ENCODE results near the gene C16orf74.

Gene C16orf74

DNA sequence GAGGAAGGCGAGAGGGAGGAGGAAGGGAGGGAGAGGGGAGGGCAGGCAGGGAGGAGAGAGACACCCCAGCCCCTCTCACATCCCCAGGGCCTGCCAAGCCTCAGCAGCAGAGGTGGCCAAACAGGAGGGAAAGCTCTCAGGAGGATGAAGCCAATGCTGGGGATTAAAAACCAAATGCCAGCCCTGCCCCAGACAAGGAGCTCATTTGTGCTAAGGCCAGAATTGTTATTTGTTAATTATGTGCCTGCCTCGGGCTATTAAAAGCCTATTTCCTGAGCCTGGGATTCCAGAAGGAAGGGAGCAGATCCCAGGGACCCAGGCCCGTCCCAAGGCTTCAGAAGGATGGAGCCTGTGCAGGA lies 34.2 kb downstream of the C16orf74 start:
- no peak for DNase-seq

DNA sequence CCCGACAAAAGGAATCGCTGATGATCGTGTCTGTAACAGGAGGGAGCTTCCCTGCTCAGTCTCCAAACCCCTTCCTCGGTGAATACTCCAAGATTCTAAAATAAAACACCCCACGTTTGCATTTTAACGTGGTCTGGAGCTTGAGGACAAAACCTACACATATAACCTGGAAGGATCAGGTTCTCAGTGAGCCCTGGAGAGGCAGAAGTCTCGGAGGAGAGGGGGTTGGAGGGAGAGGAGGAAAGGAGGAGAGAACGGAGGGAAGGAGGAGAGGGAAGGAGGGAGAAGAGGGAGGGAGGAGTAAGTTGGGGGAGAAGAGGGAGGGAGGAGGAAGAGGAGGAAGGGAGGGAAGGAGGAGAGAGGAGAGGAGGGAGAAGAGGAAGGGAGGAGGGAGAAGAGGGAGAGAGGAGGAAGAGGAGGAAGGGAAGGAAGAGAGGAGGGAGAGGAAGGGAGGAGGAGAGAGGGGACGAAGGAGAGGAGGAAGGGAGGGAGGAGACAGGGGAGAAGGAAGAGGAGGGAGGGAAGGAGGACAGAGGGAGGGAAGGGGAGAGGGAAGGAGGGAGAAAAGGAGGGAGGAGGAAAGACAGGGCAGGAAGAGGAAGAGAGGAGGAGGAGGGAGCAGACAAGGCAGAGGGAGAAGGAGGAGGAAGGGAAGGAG lies 34.7 kb downstream of the C16orf74 start:
- no peak for DNase-seq

DNA sequence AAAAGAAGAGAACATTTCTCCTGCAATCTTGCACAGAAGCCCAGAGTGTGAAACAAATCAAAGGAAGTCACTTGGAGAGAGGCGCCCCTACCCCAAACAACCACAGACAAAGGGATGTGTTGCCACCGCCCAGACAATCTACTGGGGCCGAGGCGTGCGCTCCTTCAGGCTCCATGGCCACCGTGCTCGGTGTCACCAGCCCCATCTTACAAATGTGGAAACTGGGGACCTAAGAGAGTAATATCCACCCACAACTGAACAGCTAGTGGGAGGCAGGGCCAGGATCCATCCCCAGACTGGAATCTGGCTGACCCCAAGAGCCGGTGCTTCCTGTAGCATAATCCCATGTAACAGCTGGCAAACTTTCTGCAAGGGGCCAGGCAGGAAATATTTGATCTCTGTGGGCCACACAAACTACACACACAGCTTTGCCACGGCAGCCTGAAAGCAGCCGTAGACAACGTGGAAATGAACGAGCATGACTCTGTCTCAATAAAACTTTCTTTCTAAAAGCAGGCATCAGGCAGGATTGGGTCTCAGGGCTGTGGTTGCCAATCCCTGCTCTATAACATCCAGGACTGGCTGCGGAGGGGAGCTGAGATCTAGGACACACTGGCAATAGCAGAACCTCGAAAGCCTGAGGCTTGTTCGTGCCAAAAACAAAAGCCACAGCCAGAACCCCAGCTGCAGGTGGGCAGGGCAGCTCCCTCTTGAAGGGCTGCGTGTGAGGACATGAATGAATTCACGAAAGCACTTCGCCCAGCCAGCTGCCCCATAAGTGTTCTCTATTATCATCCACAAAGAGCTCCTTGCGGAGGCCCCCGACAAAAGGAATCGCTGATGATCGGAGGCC lies 35.5 kb downstream of the C16orf74 start:
- no peak for DNase-seq

DNA sequence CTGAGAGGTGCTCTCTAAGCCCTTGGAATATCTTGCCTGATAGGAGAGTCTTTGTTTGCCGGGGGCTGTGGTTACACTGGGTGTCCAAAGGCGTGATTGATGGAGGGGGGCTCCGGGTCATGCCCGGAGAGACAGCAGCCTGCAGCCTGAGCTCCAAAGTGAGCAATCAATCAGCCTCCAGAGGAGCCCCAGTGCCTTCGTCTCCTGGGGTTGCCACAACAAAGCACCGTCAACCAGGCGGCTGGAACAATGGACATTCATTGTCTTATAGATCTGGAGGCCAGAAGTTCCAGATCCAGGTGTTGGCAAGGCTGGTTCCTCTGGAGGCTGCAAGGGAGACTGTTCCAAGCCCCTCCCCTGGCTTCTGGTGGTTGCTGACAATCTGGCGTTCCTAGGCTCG lies 38.1 kb downstream of the C16orf74 start:
- no peak for DNase-seq

DNA sequence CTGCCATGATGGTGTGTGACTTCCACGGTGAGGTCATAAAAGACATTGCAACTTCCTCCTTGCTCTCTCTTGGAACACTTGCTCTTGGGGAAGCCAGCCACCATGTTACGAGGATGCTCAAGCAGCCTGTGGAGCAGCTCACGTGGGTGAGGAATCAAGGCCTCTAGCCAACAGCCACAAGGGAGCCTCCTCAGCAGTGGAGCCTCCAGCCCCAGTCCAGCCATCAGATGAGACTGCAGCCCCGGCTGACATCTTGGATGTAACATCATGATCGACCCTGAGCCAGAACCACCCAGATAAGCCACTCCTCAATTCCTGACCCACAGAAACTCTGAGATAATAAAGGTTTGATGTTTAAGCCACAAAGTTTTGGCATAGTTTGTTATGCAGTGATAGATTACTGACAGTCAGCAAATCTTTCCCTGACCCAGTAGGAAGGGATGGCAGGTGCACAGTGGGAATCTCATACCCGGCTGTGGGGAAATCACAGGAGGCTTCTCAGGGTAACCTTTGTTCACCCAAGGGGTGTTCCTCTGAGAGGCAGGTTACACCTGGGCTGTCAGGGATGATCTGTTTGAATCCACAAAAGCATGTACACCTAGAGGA lies 38.8 kb downstream of the C16orf74 start:
- DNase-seq: no peak

DNA sequence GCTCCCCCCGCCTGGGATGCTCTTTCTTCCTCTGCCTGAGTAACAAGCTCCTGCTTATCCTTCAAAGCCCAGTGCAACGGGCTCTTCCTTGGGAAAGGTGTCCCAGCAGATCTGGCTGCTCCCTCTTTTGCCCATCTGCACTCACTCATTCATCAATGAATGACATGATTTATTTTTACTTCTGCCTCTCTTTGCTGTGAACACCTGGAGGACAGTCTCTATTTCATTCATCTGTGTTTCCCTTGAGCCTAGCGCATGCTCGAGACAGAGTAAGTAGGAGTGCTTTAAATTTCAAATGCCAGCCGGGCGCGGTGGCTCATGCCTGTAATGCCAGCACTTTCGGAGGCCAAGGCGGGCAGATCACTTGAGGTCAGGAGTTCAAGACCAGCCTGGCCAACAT lies 40.2 kb downstream of the C16orf74 start:
- DNase-seq: no peak

DNA sequence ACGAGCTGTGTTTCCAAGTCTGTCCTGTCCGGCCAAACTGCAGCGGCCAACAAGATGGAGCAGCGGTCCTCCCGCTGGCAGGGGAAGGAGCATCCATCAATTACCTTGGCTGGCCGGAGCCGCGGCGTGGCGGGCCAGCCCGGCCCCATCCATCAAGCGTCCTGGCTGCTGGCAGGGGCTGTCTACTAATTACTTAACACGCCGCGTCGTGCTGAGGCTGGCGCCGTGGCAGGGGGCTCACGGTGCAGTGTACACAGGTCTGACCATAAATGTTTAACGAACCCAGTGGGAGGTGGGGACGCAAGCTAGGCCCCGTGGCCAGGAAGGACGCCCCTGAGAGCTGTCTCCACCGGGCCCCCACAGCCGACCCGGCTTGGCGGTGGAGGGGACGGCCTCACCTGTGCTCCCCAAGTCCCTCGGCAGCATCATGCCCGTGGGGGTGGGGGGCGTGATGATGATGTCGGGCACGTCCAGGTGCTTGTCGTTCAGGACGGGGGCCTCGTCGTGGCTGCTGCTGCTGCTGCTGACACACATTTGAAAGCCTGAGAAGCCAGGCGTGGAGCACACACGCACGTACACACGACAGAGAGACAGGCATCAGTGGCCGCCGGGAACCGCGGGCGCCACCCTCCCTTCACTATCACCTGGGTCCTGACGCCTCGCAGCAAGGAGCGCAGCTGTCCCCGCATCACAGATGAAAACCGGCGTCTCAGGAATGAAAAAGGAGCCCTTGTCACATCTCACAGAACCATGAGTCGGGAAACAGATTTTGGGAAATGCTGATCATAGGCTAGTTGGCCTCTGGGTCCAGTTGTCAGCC lies 40.9 kb downstream of the C16orf74 start:
- no peak for DNase-seq

DNA sequence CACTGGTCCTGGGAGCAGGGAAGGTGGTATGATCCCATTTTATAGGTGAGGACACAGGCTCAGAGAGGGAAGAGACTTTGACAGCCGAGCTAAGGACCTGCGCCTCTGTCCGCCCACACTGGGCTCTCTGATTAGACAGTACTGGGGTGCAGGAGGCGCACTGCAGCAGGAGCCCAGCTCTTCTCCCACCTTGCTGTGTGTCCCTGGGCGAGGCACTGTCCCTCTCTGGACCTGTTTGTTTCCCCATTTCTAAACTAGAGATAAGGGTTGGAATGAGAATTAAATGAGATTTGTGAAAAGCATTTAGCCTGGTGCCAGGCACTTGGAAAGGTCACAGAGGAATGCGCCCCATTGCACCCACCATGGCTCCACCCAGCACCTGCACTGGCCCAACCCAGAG lies 42.6 kb downstream of the C16orf74 start:
- DNase-seq: no peak

DNA sequence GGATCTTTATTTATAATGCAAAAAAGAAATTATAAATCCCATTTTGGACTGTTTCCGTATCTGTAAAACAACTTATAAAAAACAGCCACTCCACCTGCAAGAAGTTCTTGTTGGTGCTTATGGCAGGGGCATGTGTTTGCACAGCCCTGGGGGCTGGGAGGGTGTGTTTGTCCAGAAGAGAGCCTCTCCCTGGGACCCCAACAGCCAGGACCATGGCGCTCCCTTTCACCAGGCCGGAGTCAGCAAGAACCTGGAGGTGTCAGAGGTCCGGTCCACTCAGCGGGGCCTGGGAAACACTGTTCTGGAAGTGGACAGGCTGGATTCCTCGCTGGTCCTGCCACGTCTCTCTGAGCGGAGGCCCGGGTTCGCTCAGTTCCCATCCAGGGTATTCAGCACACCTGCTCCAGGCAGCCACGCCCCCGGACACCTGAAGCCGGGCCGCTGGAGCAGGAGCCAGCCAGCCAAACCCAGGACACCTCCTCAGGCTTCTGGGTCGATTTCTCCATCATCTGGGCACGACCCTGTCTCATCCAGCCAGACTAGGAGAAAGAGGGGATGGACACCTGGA lies 43.3 kb downstream of the C16orf74 start:
- no peak for DNase-seq

DNA sequence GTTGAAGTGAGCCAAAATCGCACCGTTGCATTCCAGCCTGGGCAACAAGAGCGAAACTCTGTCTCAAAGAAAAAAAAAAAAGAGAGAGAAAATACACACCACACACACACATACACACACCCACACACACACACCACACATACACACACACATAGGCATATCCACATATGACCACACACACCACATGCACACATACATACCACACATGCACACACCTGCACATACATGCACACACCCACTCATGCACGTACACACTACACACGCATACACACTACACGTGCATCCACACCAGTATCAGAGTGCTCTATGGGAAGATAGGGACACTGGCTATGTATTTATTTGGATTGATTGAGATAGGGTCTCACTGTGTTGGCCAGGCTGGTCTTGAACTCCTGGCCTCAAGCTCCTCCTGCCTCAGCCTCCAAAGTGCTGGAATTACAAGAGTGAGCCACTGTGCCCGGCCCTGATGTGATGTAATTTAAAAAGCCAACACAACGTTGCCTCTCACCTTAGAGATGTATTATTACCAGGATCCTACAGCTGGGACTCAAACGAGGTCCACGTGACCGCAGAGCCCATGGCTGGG lies 44.4 kb downstream of the C16orf74 start:
- no peak for DNase-seq

DNA sequence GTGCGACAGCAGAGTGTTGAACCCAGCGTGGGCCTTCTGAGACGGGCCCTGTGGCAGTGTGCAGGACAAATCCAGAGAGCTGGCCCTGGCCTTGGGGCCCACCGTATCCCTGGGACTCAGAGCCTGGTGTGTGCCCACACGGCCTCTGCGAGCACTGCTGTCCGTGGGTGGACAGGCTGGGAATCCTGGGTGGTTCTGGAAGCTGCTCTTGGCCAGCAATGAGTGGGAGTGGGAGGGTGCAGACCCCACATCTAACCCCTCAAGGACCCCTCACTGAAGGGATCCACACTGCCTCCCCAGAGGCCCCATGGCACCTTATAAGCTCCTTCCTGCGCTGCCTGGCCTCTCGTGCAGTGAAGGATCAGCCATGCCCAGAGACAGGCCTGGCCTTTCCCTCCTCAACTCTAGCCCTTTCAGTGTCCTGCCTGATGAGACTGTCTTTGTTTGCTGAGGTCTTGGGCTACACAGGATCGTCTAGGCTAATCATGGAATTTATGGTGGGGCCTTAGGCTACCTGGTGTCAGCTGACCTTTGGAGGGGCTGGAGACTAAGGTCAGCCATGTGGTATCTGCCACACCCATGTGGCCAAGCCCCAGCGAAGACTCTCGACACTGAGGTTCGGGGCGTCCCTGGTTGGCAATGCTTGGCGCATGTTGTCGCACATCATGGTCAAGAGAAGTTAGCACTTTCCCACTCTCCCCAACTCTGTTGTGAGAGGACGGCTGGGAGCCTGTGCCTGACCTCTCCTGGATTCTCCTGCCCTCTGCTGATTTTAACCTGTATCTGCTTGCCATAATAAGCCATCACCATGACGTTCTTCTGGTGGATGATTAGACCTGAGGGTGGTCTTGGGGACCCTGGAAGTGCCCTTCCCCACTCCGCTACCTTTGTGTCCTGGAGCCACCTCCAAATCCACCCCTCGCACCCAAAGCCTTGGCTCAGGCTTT lies 45.7 kb downstream of the C16orf74 start:
- no peak for DNase-seq

DNA sequence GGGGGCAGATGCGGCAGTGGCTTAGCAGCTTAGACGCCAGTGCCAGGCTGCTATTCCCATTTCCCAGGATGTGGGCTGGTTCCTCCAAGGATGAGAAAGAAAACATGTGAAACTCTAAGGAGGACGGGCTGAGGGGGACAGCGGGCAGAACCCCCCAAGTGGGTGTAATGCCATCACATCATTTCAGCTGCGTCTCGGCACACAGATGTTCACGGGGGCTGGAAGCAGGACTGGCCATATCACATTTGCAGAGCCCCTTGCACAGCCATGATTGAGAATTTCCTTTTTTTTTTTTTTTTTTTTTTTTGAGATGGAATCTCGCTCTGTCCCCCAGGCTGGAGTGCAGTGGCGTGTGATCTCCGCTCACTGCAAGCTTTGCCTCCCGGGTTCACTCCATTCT lies 46.9 kb downstream of the C16orf74 start:
- DNase-seq: no peak

DNA sequence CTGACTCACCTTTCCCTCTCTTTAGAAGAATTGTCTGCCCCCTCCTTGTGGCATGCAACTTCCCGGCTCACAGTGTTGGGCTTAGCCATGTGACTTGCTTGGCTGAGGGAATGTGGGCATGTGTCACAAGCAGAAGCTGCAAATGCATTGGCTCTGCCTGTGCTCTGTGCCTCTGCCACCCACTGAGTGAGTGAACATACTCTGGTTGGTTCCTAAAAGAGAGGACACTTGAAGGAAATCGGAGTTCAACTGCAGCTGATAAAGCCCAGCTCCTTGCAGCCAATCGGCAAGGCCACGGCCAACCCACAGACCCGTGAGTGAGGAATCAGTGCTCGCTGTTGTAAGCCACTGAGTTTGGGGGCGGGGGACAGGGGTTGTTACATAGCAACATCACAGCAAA lies 51.3 kb downstream of the C16orf74 start:
- DNase-seq: no peak

DNA sequence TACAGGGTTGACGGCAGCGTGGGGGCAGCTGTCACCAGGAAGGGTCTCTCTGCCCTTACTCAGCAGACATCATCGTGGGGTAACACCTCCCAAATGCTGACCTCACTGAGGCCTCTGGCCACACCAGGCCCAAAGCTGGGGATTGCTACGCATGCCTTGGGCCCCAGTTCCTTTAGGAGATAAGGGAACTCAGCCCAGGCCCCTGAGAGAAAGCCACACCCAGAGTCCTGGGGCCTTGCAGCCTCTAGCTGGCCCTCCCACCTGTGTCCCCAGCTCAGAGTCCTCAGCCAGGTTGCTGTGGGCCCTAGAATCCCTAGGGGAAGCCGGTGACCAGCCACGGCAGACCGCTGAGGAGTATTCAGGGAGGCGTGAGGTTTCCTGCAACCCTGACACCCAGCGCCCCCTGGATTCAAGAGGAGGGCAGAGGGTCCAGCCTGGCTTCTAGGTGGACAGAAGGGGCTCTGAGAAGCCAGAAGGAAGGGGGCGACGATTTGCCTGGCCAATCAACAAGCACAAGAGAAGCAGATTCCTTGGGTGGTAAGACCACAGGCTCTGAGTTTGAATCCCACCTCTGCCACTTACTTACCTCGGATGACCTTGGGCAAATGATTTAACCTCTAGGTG lies 51.8 kb downstream of the C16orf74 start:
- DNase-seq: no peak

DNA sequence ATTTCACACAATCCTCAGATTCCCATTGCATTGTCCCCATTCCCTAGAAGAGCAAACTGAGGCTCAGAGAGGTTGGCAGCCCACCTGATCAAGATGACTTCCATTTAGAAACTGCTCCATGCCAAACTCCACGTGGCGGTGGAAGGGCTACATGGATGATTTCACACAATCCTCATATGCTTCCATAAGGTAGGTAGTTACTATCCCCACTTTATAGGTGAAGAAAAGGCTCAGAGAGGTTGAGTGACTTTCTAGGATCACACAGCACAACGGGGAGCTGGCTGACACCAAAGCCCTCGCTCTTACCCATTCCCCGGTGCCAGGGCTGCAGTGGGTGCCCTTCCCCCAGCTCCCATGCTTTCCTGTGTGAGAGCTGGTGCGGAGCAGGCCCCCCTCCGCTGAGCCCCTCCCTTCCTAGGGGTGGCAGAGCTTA lies 52.4 kb downstream of the C16orf74 start:
- no peak for DNase-seq

DNA sequence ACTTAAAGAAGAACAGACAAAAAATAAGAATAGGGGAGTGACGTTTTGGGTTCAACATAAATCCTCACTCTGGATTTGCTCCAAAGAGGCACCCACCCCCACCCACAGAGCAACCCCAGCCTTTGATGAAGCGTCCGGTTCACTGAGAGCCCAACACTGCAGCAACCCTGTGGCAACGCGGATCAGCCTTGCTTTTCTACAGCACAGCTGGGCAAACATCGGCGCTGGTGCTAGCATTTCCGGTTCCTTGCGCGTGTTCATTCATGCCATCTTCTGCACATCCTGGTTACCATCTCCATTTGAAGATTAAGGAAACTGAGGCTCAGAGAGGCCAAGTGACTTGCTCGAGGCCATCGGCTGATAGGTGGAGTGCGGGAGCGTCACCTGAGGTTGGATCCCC lies 53.5 kb downstream of the C16orf74 start:
- no peak for DNase-seq

DNA sequence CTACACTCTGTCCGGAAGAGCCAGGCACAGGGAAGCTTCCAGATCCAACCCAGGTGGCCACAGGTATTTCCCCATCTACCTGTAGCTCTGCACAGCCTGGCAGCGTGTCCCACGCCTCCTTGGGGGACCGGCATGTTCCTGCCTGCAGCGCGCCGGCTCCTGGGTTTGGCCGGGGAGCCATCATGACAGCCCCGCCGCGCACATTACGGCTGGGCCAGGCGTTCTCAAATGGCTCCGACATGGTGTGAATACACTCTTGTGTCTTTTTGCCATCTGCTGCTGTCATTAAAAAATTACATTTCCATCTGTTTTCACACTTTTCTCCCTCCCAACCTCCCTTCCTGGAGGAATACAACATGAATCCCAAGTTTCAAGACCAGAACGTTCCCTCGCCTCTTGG lies 54.1 kb downstream of the C16orf74 start:
- no peak for DNase-seq

DNA sequence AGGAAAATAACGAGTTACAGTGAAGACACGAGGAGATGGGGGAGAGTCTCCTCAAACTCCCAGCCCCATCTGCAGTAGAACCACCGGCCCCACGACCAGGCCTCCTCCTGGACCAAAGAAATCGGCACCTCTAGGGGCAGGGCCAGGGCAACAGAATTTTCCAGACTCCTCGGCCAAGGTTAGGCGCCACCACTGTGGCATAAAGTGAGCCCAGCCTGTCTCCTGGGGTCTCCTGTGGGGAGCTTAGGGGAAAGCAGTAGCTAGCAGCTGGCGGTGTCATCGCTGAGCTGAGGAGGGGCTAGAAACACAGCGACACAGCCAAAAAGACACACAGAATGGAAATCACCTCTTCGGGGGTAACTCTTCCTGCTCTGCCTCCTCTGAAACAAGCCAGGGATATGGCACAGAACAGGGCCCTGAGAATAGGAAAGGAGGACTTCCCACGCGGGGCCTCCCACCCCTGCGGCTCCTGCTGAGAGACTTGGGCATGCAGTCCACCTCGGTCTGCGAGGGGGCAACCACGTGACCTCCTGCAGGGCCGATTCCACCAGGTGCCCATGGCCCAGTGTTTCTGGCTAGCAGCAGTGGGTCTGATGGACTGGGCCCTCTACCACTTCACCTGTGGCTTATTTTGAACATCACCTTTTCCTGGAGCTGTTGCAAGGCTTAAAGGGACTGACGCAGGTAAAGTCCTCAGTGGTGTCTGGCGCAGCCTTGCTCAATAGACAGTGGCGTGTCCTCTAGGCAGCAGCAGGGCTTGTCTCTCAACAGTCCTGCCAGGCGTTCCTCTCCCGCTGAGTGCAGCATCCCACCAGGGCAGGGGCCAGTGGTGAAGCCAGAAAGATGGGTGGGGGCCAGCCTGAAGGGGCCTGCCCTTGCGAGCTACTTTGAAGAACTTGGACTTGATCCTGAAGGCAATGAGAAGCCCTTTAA lies 55.4 kb downstream of the C16orf74 start:
- DNase-seq: no peak

DNA sequence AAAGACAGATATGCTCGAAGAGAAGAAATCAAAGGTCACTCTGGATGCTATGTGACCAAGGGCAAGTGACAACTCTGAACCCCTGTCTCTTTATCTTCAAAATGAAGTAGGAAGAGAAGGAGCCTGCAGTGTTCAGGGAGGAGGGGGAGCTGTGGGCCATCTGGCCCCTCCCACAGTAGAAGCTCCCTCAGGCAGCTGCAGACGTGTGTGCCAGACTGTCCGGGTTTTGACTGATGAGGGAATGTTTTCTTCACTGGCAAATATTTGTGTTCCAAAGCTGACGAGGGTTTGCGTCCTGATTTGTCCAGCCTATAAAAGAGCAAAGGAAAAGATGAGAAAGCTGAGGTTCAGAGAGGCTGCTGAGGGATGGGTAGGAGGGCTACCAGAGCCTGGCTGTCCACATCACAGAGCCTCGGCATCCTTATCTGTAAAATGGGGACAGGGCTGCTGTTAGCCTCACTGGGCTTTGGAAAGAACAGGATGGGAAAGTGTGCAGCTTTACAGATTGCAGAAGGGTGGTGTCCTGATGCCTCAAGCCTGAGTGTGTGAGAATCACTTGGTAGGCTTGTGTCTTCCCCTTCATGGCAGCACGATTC lies 60.3 kb downstream of the C16orf74 start:
- no peak for DNase-seq

All from stimulated activated CD4-positive, alpha-beta T cell treated with anti-CD3 and anti-CD28 coated beads, Interleukin-15, amount 100 ng/mL, for 24 hours (primary cell).